Keratinocyte (primary cell): ENCODE results near the gene IGFL4. TPM values are rescaled to one million over a fixed set of nuclear protein-coding genes. Genes with fewer than 3 reads are reported as not detected.
A peak's percentile ranks its signal among the peaks of the same experiment; 100 is the strongest.

Experiments used
- DNase-seq: peaks from one replicate; pipeline ENCODE4 v3.0.0-alpha.2; 2011; ENCODE audit warnings: low read depth, missing footprints, low spot score
- FAIRE-seq: peaks from 2 replicates; lab custom pipeline; 2011; peaks lifted over from hg19 to GRCh38; lab: Jason Lieb, UNC
- H2AFZ ChIP-seq: 2 replicates; pipeline ENCODE4 v1.6.0; 2012; ENCODE audit warnings: low read length, control low read depth, inconsistent platforms; ENCODE audit not compliant: control insufficient read depth
- H3K27ac ChIP-seq: 2 replicates; pipeline ENCODE4 v1.5.1; 2011; ENCODE audit warnings: low read length; ENCODE audit not compliant: control insufficient read depth, insufficient read depth
- H3K27me3 ChIP-seq: 3 replicates; pipeline ENCODE4 v1.6.0; 2011; ENCODE audit warnings: low read length; ENCODE audit not compliant: control insufficient read depth, insufficient read depth; ENCODE audit errors: extremely low read depth
- H3K36me3 ChIP-seq, 2 experiments: 2 replicates in 1 of 2; 3 replicates in 1 of 2; pipeline ENCODE4 v1.5.1; 2011; ENCODE audit warnings: low read length in 2 of 2, mild to moderate bottlenecking in 1 of 2; ENCODE audit not compliant: control insufficient read depth in 2 of 2, insufficient read depth in 2 of 2; ENCODE audit errors: extremely low read depth in 1 of 2
- H3K4me1 ChIP-seq: 3 replicates; pipeline ENCODE4 v1.5.1; 2011; ENCODE audit warnings: low read length; ENCODE audit not compliant: control insufficient read depth, insufficient read depth; ENCODE audit errors: extremely low read depth
- H3K4me2 ChIP-seq: 3 replicates; pipeline ENCODE4 v1.6.0; 2011; ENCODE audit warnings: low read depth, low read length; ENCODE audit not compliant: control insufficient read depth, insufficient read depth; ENCODE audit errors: extremely low read depth
- H3K4me3 ChIP-seq, 3 experiments: fragments of 200-600 bp in 1 of 3; sonication (generic) in 1 of 3; 2 replicates in 2 of 3; 3 replicates in 1 of 3; pipeline ENCODE4 v1.5.1; 2011 to 2016; ENCODE audit warnings: low read length in 3 of 3, mild to moderate bottlenecking in 3 of 3, control low read depth in 2 of 3, inconsistent platforms in 1 of 3, low read depth in 1 of 3, mixed read lengths in 1 of 3, mixed run types in 1 of 3, moderate library complexity in 1 of 3; ENCODE audit not compliant: control insufficient read depth in 2 of 3, insufficient read depth in 2 of 3; ENCODE audit errors: extremely low read depth in 1 of 3
- H3K79me2 ChIP-seq: 2 replicates; pipeline ENCODE4 v1.6.0; 2012; ENCODE audit warnings: low read length; ENCODE audit not compliant: control insufficient read depth, insufficient read depth
- H3K9ac ChIP-seq: 3 replicates; pipeline ENCODE4 v1.6.0; 2011; ENCODE audit warnings: low read length; ENCODE audit not compliant: control insufficient read depth, insufficient read depth; ENCODE audit errors: extremely low read depth
- H3K9me1 ChIP-seq: 3 replicates; pipeline ENCODE4 v1.6.0; 2011; ENCODE audit warnings: low read length; ENCODE audit not compliant: control insufficient read depth, insufficient read depth; ENCODE audit errors: extremely low read depth
- H3K9me3 ChIP-seq: 2 replicates; pipeline ENCODE4 v1.5.1; 2012; ENCODE audit warnings: low read depth, low read length; ENCODE audit not compliant: control insufficient read depth
- H4K20me1 ChIP-seq: 3 replicates; pipeline ENCODE4 v1.6.0; 2011; ENCODE audit warnings: low read length; ENCODE audit not compliant: control insufficient read depth, insufficient read depth; ENCODE audit errors: extremely low read depth
- EZH2 ChIP-seq: IDR thresholded peaks from one replicate; pipeline ENCODE4 v1.6.1; 2012; ENCODE audit warnings: inconsistent platforms, mild to moderate bottlenecking, low read length, moderate library complexity
- dilution Hi-C: fragments of 300-500 bp; cut with MboI; formaldehyde crosslinking; loops from one replicate; pipeline ENCODE4 v1.7.0; 2020; ENCODE audit warnings: low sequenced_read_pairs; ENCODE audit not compliant: extremely low pct_ligation_motif_present
- polyA plus RNA-seq, 5 experiments: library from polyadenylated mRNA; depleted of rRNA in 3 of 5; stranded (reverse) in 3 of 5; stranded (forward) in 1 of 5; unstranded in 1 of 5; fragments of >200 nt; gene quantifications; 1 replicate in 1 of 5; 2 replicates in 3 of 5; 3 replicates in 1 of 5; pipeline versions ENCODE4 v1.2.1 to v1.2.3, GENCODE V29; 2011 to 2012; ENCODE audit warnings: missing spikeins in 2 of 5, low read depth in 1 of 5, low replicate concordance in 1 of 5
- TF ChIP-seq, protein P1 (sequence below), 3 experiments: IDR thresholded peaks in 1 of 3; conservative IDR thresholded peaks in 1 of 3; optimal IDR thresholded peaks in 1 of 3; 2 replicates in 2 of 3; 3 replicates in 1 of 3; pipeline versions ENCODE3 to v1.5.1; 2011; ENCODE audit warnings: low read length in 3 of 3, mild to moderate bottlenecking in 3 of 3, moderate library complexity in 2 of 3, control low read depth in 1 of 3, inconsistent platforms in 1 of 3; ENCODE audit not compliant: insufficient read depth in 2 of 3; ENCODE audit errors: extremely low read depth in 1 of 3

Gene IGFL4
- polyA plus RNA-seq, 1 donor (not counting 4 experiments of a cell fraction or from before 2014, with no cell fraction given), result not detected

DNA sequence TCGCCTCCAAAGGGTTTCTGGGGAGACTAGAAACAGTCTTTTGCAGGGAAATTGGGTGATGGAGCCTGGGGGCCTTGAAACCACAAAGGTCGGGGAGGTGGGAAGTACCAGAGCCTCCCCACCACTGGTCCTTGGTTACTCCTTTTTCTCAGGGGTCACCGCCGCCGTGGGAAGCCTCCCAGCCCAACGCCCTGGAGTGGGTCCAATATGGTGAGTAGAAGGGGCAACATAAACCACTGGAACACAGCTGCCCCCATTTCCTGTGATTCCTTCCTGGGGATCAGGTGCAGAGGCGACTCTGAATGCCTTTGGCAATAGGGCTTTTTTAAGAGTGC lies 23.7 kb downstream of the IGFL4 start:
- Histone ChIP-seq H4K20me1 (peaks cover 2% of the 10 kb centered on the region), H3K79me2 (no peaks in the 10 kb centered on the region), H3K27me3 (peaks cover 5% of the 10 kb centered on the region), H3K27ac (no peak overlapping the region), H2AFZ (no peak overlapping the region), H3K4me2 (no peak overlapping the region), H3K4me3 (no peak overlapping the region), H3K36me3 (peaks cover 0 to 4% of the 10 kb centered on the region in 2 experiments), H3K9me1 (no peaks in the 10 kb centered on the region), H3K4me1 (peaks cover 38% of the 10 kb centered on the region), H3K9me3 (no peaks in the 10 kb centered on the region), H3K9ac (no peak overlapping the region)
- no peak for FAIRE-seq
- no peak for TF ChIP-seq EZH2
- TF ChIP-seq, protein P1, sequence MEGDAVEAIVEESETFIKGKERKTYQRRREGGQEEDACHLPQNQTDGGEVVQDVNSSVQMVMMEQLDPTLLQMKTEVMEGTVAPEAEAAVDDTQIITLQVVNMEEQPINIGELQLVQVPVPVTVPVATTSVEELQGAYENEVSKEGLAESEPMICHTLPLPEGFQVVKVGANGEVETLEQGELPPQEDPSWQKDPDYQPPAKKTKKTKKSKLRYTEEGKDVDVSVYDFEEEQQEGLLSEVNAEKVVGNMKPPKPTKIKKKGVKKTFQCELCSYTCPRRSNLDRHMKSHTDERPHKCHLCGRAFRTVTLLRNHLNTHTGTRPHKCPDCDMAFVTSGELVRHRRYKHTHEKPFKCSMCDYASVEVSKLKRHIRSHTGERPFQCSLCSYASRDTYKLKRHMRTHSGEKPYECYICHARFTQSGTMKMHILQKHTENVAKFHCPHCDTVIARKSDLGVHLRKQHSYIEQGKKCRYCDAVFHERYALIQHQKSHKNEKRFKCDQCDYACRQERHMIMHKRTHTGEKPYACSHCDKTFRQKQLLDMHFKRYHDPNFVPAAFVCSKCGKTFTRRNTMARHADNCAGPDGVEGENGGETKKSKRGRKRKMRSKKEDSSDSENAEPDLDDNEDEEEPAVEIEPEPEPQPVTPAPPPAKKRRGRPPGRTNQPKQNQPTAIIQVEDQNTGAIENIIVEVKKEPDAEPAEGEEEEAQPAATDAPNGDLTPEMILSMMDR (optimal IDR thresholded peaks at IDR 0.05 in 1 of 3, IDR thresholded peaks at IDR 0.05 in 1 of 3, conservative IDR thresholded peaks at IDR 0.05 in 1 of 3; ENCODE audit: extremely low read depth in 1 of 3, insufficient read depth in 2 of 3, low read length in 3 of 3), result peak in 1 of 3 experiments; percentile 4
- dilution Hi-C loops, result no loop called here
- DNase-seq, result no peak

DNA sequence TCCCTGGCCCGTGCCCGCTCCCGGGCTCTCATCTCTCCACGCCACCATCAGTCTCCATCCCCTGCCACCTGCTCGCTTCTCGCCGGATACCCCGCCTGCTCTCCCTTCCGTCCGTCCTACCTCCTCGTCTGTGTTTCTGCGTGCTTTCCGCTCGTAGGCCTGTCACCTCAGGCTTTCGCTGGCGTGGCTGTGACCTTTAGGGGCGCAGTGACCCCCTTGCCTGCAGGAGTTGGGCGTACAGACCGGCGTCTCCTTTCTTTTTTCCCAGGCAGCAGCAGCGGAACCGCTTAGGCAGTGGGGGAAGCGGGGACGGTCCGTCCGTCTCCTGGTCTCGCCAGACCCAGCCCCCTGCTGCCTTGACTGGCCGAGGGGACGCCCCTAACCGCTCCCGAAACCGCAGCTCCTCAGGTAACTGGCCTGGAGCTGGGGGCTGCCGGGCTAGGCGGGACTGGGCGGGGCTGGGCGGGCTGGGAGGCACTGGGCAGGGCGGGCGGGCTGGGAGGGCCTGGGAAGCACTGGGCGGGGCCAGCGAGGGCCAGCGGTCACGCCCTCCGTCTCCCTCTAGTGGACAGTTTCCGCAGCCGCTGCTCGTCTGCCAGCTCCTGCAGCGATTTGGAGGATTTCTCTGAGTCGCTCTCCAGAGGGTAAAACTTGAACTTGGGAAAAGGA lies 24.2 kb downstream of the IGFL4 start:
- dilution Hi-C loops, result no loop called here
- Histone ChIP-seq H3K4me3 (peak overlapping the region; percentile 7 to 79 (median 62)), H3K36me3 (peaks cover 0 to 4% of the 10 kb centered on the region in 2 experiments), H3K27ac (no peak overlapping the region), H3K79me2 (no peaks in the 10 kb centered on the region), H4K20me1 (peaks cover 2% of the 10 kb centered on the region), H2AFZ (peak overlapping the region; percentile 8), H3K9me3 (no peaks in the 10 kb centered on the region), H3K4me1 (peaks cover 33% of the 10 kb centered on the region), H3K9me1 (no peaks in the 10 kb centered on the region), H3K27me3 (peaks cover 5% of the 10 kb centered on the region), H3K4me2 (peak overlapping the region; percentile 91), H3K9ac (peak overlapping the region; percentile 37)
- TF ChIP-seq, protein P1 (optimal IDR thresholded peaks at IDR 0.05 in 1 of 3, IDR thresholded peaks at IDR 0.05 in 1 of 3, conservative IDR thresholded peaks at IDR 0.05 in 1 of 3; ENCODE audit: extremely low read depth in 1 of 3, insufficient read depth in 2 of 3, low read length in 3 of 3), result peak; percentile 60 to 86 (median 80)
- TF ChIP-seq EZH2, result peak; percentile 10
- DNase-seq (no peak), FAIRE-seq (peak; percentile 39)
